ENCODE measurements around the gene ARHGAP12. TPM values are rescaled to one million over a fixed set of nuclear protein-coding genes. Genes with fewer than 3 reads are reported as not detected.

Gene ARHGAP12
- total and polyA plus RNA-seq, 10 donors, result 20.5 to 69.7 (median 46.9) TPM

- no peaks in the 10 kb centered on the region for H3K36me3 ChIP-seq
- TF ChIP-seq POLR2AphosphoS5 (IDR thresholded peaks at IDR 0.05) (no peak), POLR2A (IDR thresholded peaks at IDR 0.05) (no peak), CTCF (IDR thresholded peaks at IDR 0.05 in 8 of 11, conservative IDR thresholded peaks at IDR 0.05 in 3 of 11) (no peak)
- H3K27me3 ChIP-seq (replicated peaks in 1 of 7), result no peaks in the 10 kb centered on the region
- 0 to 2% (median 0%) methylated on average over 9 to 25 of the region's 25 CpGs for WGBS, 5 donors
- H3K4me3 ChIP-seq, result peak overlapping the region; percentile 81 to 96 (median 92)
- intact Hi-C loops (cut with DNase I; ENCODE audit: low total_unique reads), result no loop called here
- peaks cover 22 to 58% (median 50%) of the 10 kb centered on the region in 6 donors for H3K4me1 ChIP-seq
- H3K9me3 ChIP-seq, result no peaks in the 10 kb centered on the region
- peak overlapping the region; percentile 93 to 97 (median 96) for H3K27ac ChIP-seq
- peak; percentile 91 for DNase-seq
Observed at GRCh38 chr10:31929261-31930022, 811 bp upstream of the ARHGAP12 start.

GRCh38 chr10:31927884-31928548 lies 615 bp downstream of the ARHGAP12 start:
- peaks cover 22 to 71% (median 56%) of the 10 kb centered on the region in 6 donors for H3K4me1 ChIP-seq
- TF ChIP-seq POLR2A (IDR thresholded peaks at IDR 0.05), result no peak
- peak in 4 of 11 experiments; percentile 27 to 41 (median 36) for TF ChIP-seq CTCF (IDR thresholded peaks at IDR 0.05 in 8 of 11, conservative IDR thresholded peaks at IDR 0.05 in 3 of 11)
- TF ChIP-seq POLR2AphosphoS5 (IDR thresholded peaks at IDR 0.05), result no peak
- no peaks in the 10 kb centered on the region for H3K27me3 ChIP-seq (replicated peaks in 1 of 7)
- peak; percentile 92 for DNase-seq
- no peaks in the 10 kb centered on the region for H3K36me3 ChIP-seq
- no peaks in the 10 kb centered on the region for H3K9me3 ChIP-seq
- H3K4me3 ChIP-seq, result peak overlapping the region; percentile 81 to 96 (median 92)
- peak overlapping the region; percentile 93 to 97 (median 96) for H3K27ac ChIP-seq
- intact Hi-C loops (cut with DNase I; ENCODE audit: low total_unique reads), result no loop called here
- WGBS, 5 donors, result 0 to 2% (median 1%) methylated on average over 28 to 58 of the region's 58 CpGs

GRCh38 chr10:31927565-31927883 lies 1.1 kb downstream of the ARHGAP12 start:
- peak overlapping the region; percentile 81 to 96 (median 92) for H3K4me3 ChIP-seq
- peak overlapping the region; percentile 93 to 97 (median 96) for H3K27ac ChIP-seq
- H3K36me3 ChIP-seq, result no peaks in the 10 kb centered on the region
- peaks cover 22 to 76% (median 58%) of the 10 kb centered on the region in 6 donors for H3K4me1 ChIP-seq
- DNase-seq, result no peak
- H3K27me3 ChIP-seq (replicated peaks in 1 of 7), result no peaks in the 10 kb centered on the region
- TF ChIP-seq POLR2AphosphoS5 (IDR thresholded peaks at IDR 0.05) (no peak), POLR2A (IDR thresholded peaks at IDR 0.05) (no peak), CTCF (IDR thresholded peaks at IDR 0.05 in 8 of 11, conservative IDR thresholded peaks at IDR 0.05 in 3 of 11) (no peak)
- no peaks in the 10 kb centered on the region for H3K9me3 ChIP-seq
- intact Hi-C loops (cut with DNase I; ENCODE audit: low total_unique reads), result no loop called here
- 0 to 2% (median 0%) methylated on average over 12 of the region's 12 CpGs for WGBS, 5 donors

Data from spleen (tissue), 11 donors.